Parathyroid adenoma (tissue), 2 donors: ENCODE results near the gene ZDHHC22.

Experiments
- H2AFZ ChIP-seq: fragments of 300-600 bp; sonication (generic); one replicate; pipeline ENCODE4 v1.7.0; 2017; ENCODE audit warnings: antibody characterized with exemption, mild to moderate bottlenecking
- H3K27ac ChIP-seq: fragments of 300-600 bp; sonication (generic); one replicate; pipeline ENCODE4 v1.7.0; 2017
- H3K27me3 ChIP-seq: fragments of 300-600 bp; sonication (generic); one replicate; pipeline ENCODE4 v1.7.0; 2017; ENCODE audit warnings: low read length; ENCODE audit not compliant: control insufficient read depth, insufficient read depth
- H3K36me3 ChIP-seq: fragments of 300-600 bp; sonication (generic); one replicate; pipeline ENCODE4 v1.7.0; 2017; ENCODE audit warnings: low read length; ENCODE audit not compliant: control insufficient read depth, insufficient read depth
- H3K4me1 ChIP-seq: fragments of 300-600 bp; sonication (generic); one replicate; pipeline ENCODE4 v1.7.0; 2017; ENCODE audit warnings: control low read depth
- H3K4me2 ChIP-seq: fragments of 300-600 bp; sonication (generic); one replicate; pipeline ENCODE4 v1.7.0; 2017; ENCODE audit warnings: low read length
- H3K4me3 ChIP-seq: fragments of 300-600 bp; sonication (generic); one replicate; pipeline ENCODE4 v1.7.0; 2017; ENCODE audit warnings: low read depth, low read length
- H3K79me2 ChIP-seq: fragments of 300-600 bp; sonication (generic); one replicate; pipeline ENCODE4 v1.7.0; 2017; ENCODE audit warnings: control low read depth
- H3K9ac ChIP-seq: fragments of 300-600 bp; sonication (generic); one replicate; pipeline ENCODE4 v1.7.0; 2017; ENCODE audit warnings: mild to moderate bottlenecking
- H3K9me3 ChIP-seq: fragments of 300-600 bp; sonication (generic); one replicate; pipeline ENCODE4 v1.7.0; 2017; ENCODE audit warnings: low read length; ENCODE audit not compliant: control insufficient read depth
- TF ChIP-seq, protein P1 (sequence below): fragments of 300-600 bp; sonication (generic); IDR thresholded peaks from one replicate; pipeline ENCODE4 v1.7.0; 2017; ENCODE audit warnings: antibody characterized with exemption, mild to moderate bottlenecking
- donor health status: primary hyperparathyroidism.

ZDHHC22 gene

DNA sequence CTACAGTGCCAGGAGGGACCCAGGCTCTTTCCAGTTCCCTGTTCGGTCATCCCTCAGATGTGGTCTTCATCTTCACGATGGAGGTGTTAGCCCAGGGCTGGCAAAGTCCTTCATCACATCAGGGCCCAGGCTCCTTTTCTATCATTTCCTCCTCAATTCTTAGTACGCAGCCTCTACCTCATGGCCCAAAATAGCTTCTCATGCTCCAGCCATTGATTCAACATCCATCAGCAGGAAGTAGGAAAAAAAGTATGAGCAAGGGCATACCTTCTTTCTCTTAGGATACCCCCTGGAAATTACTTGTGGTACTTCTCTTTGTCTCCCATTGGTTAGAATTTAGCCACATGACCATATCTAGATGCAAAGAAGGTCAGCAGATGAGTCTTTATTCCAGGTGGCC is 12.2 kb upstream of the ZDHHC22 start:
- H3K4me1 ChIP-seq: peaks cover 3% of the 10 kb centered on the region
- no peak overlapping the region for H2AFZ ChIP-seq
- no peaks in the 10 kb centered on the region for H3K9me3 ChIP-seq
- H3K27me3 ChIP-seq: no peaks in the 10 kb centered on the region
- no peaks in the 10 kb centered on the region for H3K36me3 ChIP-seq
- no peak overlapping the region for H3K9ac ChIP-seq
- no peak overlapping the region for H3K4me3 ChIP-seq
- no peaks in the 10 kb centered on the region for H3K79me2 ChIP-seq
- TF ChIP-seq, protein P1, sequence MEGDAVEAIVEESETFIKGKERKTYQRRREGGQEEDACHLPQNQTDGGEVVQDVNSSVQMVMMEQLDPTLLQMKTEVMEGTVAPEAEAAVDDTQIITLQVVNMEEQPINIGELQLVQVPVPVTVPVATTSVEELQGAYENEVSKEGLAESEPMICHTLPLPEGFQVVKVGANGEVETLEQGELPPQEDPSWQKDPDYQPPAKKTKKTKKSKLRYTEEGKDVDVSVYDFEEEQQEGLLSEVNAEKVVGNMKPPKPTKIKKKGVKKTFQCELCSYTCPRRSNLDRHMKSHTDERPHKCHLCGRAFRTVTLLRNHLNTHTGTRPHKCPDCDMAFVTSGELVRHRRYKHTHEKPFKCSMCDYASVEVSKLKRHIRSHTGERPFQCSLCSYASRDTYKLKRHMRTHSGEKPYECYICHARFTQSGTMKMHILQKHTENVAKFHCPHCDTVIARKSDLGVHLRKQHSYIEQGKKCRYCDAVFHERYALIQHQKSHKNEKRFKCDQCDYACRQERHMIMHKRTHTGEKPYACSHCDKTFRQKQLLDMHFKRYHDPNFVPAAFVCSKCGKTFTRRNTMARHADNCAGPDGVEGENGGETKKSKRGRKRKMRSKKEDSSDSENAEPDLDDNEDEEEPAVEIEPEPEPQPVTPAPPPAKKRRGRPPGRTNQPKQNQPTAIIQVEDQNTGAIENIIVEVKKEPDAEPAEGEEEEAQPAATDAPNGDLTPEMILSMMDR: no peak
- no peak overlapping the region for H3K27ac ChIP-seq
- H3K4me2 ChIP-seq: no peak overlapping the region

DNA sequence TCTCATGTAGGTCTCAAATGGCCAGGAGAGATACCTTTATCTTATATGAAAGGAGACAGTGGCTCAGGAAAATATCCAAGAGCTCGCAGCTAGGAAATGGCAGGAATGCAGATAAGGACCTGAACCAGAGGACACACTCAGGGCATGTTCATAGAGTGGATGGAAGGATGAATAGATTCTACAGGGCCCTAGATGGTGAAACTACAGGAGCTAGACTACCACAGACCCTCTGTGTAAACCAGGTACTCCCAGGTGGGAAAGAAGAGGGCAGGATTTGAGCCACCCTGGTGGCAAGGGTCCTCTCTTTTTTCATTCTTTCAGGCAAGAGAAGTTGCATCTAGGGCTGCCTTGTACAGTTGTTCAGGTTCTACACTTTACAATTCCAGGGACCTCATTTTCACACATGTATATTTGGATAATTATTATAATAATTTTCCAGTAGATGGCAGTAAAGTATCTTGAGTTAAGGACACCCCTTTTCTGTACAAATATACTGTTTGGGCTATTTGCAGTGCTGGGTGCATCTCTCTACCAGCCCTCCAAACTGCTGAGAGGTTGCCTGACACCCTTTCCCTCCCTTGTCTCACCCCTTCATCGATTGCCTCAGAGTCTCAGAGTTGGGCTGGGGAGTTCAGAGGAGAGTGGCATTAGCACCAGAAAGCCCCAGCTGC is 10.5 kb upstream of the ZDHHC22 start:
- Histone ChIP-seq H3K27ac (no peak overlapping the region), H3K4me3 (no peak overlapping the region), H3K79me2 (no peaks in the 10 kb centered on the region), H3K4me2 (no peak overlapping the region), H3K36me3 (no peaks in the 10 kb centered on the region), H3K9me3 (no peaks in the 10 kb centered on the region), H3K4me1 (peaks cover 3% of the 10 kb centered on the region), H3K27me3 (no peaks in the 10 kb centered on the region), H2AFZ (no peak overlapping the region), H3K9ac (no peak overlapping the region)
- TF ChIP-seq, protein P1: peak; percentile 21

DNA sequence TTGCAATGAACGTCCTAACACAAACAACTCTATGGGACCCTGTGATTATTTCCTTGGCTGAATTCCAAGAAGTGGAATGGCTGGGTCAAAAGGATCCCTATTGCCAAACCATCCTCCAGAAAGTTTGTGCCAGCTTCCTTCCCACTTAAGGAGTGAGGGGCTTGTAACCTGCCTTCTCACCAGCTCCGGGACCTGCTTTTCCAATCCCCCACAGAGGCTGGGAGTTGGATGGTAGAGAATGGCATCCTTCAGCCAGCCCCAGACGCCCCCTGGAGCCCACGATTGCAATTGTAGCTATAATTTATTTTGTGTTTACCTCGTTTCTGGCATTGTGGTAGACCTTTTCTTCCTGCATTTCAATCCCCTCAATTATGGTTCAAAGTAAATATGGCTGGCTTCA is 9.7 kb upstream of the ZDHHC22 start:
- no peak overlapping the region for H2AFZ ChIP-seq
- TF ChIP-seq, protein P1: peak; percentile 67
- no peaks in the 10 kb centered on the region for H3K27me3 ChIP-seq
- H3K4me2 ChIP-seq: no peak overlapping the region
- H3K4me1 ChIP-seq: peaks cover 3% of the 10 kb centered on the region
- H3K9me3 ChIP-seq: no peaks in the 10 kb centered on the region
- no peak overlapping the region for H3K27ac ChIP-seq
- H3K9ac ChIP-seq: no peak overlapping the region
- no peaks in the 10 kb centered on the region for H3K36me3 ChIP-seq
- H3K79me2 ChIP-seq: no peaks in the 10 kb centered on the region
- H3K4me3 ChIP-seq: no peak overlapping the region

DNA sequence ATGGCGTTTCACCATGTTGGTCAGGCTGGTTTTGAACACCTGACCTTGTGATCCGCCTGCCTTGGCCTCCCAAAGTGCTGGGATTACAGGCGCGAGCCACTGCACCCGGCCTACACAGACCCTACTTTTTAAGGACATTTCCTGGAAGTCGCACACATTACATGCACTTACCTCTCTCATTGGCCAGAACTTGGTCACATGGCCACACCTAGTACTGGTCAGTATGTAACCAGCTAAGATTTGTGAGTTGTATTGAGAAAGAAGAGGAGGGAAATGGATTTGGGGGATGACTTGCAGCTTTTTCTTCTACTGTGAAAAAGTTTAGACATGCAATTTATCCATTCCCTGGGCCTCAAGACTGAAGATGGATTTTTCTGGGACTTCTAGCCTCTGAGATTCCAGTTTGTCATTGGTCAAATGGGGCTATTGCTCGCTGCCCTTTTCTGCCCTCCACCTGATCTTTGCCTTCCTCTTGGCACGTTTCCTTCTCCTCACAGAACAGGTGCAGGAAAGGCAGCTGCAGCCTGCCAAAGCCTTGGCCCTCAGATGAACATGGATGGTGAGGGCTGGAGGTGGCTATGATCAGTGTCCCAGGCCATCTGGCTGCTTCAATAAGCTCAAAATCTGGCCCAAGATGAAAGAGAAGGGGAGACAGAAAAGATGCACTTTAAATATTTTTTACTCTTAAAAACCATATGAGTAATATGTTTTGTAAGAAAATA is 7.1 kb upstream of the ZDHHC22 start:
- Histone ChIP-seq H3K4me1 (peaks cover 10% of the 10 kb centered on the region), H3K9me3 (no peaks in the 10 kb centered on the region), H3K36me3 (no peaks in the 10 kb centered on the region), H3K9ac (no peak overlapping the region), H2AFZ (no peak overlapping the region), H3K27ac (no peak overlapping the region), H3K27me3 (no peaks in the 10 kb centered on the region), H3K4me2 (no peak overlapping the region), H3K4me3 (no peak overlapping the region), H3K79me2 (no peaks in the 10 kb centered on the region)
- TF ChIP-seq, protein P1: no peak
